Peyer's patch (tissue), 4 donors: ENCODE results near the gene PPM1L.

Source experiments
- CTCF ChIP-seq, 6 experiments: fragments of 450-650 bp in 4 of 6; fragments of 200-600 bp in 2 of 6; sonication (generic) in 1 of 6; IDR thresholded peaks; one replicate each; pipeline ENCODE4 v1.5.1; 2017 to 2019; ENCODE audit warnings: antibody characterized with exemption in 6 of 6, mild to moderate bottlenecking in 3 of 6, moderate library complexity in 1 of 6
- POLR2A ChIP-seq, 2 donors: fragments of 450-650 bp; IDR thresholded peaks; one replicate each; pipeline ENCODE4 v1.5.1; 2017; ENCODE audit warnings: antibody characterized with exemption in 2 of 2, mild to moderate bottlenecking in 2 of 2, moderate library complexity in 2 of 2

- TF ChIP-seq POLR2A (IDR thresholded peaks at IDR 0.05) (no peak), CTCF (IDR thresholded peaks at IDR 0.05) (no peak)
Observed at GRCh38 chr3:160876643-160877042, 120.6 kb downstream of the PPM1L start.
